Activated naive CD4-positive, alpha-beta T cell treated with anti-CD3 and anti-CD28 coated beads, Interleukin-2, amount 50 U/mL, for 72 hours (primary cell): ENCODE data around the gene CFAP119. TPM values are rescaled to one million over a fixed set of nuclear protein-coding genes. Genes with fewer than 3 reads are reported as not detected.
"Not testable (repeated sequence)": the region's sequence is repeated elsewhere in the genome, so short reads cannot be mapped to it uniquely, and the experiment has no call there.

Experiments used
- ATAC-seq, 2 donors: fragments of 150-1000 bp; cut with Tn5 transposase; 2 replicates each; pipeline ENCODE4 v1.10.0; 2021; ENCODE audit warnings: mild to moderate bottlenecking in 2 of 2, moderate library complexity in 2 of 2
- DNase-seq, 2 donors: peaks; one replicate each; pipeline ENCODE4 v3.0.0; 2021 to 2022; ENCODE audit warnings: low spot score in 2 of 2
- H3K27ac Mint-ChIP-seq, 2 donors: one replicate each; pipeline ENCODE4 v1.8.0; 2022; ENCODE audit warnings: mild to moderate bottlenecking in 2 of 2, mixed read lengths in 2 of 2
- H3K36me3 Mint-ChIP-seq, 2 donors: one replicate each; pipeline ENCODE4 v1.8.0; 2022; ENCODE audit warnings: mixed read lengths in 2 of 2
- H3K9me3 Mint-ChIP-seq, 2 donors: one replicate each; pipeline ENCODE4 v1.8.0; 2022; ENCODE audit warnings: mixed read lengths in 2 of 2
- total RNA-seq, 2 donors: library from RNA; stranded (reverse); gene quantifications; one replicate each; pipeline ENCODE4 v1.2.3, GENCODE V29; 2022

CFAP119 gene
- 1 to 10 TPM; 2.6 to 3.6 TPM for total RNA-seq

GRCh38 chr16:30761928-30762902 is at the start of gene CFAP119, which contains the start of gene RNF40:
Gene CFAP119 (minus strand): TSS chr16:30762062. CDS start chr16:30761748, 314 bp downstream.
Gene RNF40 (plus strand): TSS chr16:30762322. CDS start chr16:30762546, 224 bp downstream.
- DNase-seq (peak; percentile 93 to 96), ATAC-seq (peak; percentile 96 to 98)
- no peaks in the 10 kb centered on the region for H3K9me3 Mint-ChIP-seq
- peak within 1 kb of the TSS; percentile 95 to 96 for H3K27ac Mint-ChIP-seq
- H3K36me3 Mint-ChIP-seq: peaks cover 4 to 31% of the 10 kb centered on the region in 2 donors

GRCh38 chr16:30809675-30810074 is 47.8 kb upstream of the CFAP119 start:
- not testable (repeated sequence) for H3K36me3 Mint-ChIP-seq, DNase-seq, H3K9me3 Mint-ChIP-seq, ATAC-seq, H3K27ac Mint-ChIP-seq

DNA sequence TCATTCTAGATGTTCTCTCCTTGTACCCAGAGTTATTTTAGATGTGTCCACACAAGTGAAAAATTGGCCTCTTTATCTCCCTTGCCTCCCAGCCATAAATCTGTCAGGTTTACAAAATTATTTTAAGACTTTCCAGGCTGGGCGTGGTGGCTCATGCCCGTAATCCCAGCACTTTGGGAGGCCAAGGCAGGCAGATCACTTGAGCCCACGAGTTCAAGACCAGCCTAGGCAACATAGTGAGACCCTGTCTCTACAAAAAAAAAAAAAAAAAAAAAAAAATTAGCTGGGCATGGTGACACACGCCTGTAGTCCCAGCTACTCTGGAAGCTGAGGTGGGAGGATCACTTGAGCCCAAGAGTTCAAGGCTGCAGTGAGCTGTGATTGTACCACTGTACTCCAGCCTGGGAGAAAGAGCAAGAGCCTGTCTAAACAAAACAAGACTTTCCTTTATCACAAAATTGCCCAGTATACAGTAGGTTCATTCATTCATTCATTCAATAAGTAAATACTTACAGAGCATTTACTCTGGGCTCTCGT is 47.1 kb upstream of the CFAP119 start:
- not testable (repeated sequence) for H3K9me3 Mint-ChIP-seq, ATAC-seq, DNase-seq, H3K36me3 Mint-ChIP-seq, H3K27ac Mint-ChIP-seq

- H3K9me3 Mint-ChIP-seq: no peaks in the 10 kb centered on the region
- DNase-seq (no peak), ATAC-seq (no peak)
- H3K27ac Mint-ChIP-seq: no peak overlapping the region
- peaks cover 4 to 8% of the 10 kb centered on the region in 2 donors for H3K36me3 Mint-ChIP-seq
These were observed 46.3 kb upstream of the CFAP119 start for GRCh38 chr16:30808146-30808545.

- H3K9me3 Mint-ChIP-seq: no peaks in the 10 kb centered on the region
- H3K36me3 Mint-ChIP-seq: peaks cover 4 to 8% of the 10 kb centered on the region in 2 donors
- ATAC-seq (peak; percentile 64 to 79), DNase-seq (peak in 1 of 2 donors; percentile 50)
- peak overlapping the region in 1 of 2 donors; percentile 15 for H3K27ac Mint-ChIP-seq
These were observed 43.7 kb upstream of the CFAP119 start for GRCh38 chr16:30805370-30806169.

DNA sequence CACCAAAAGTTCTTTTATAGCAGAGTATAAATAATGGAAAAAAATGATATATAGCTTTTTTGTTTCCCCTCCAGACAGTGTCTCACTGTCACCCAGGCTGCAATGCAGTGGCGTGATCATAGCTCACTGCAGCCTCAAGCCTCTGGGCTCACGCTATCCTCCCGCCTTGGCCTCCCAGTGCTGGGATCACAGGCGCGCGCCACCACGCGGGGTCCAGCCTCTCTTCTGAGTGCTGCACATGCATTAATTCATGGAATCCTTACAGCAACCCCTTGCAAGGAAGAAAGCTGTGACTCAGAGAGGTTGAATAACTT is 43.2 kb upstream of the CFAP119 start:
- DNase-seq: peak in 1 of 2 donors; percentile 39
- no peaks in the 10 kb centered on the region for H3K9me3 Mint-ChIP-seq
- H3K27ac Mint-ChIP-seq: peak overlapping the region in 1 of 2 donors; percentile 15
- peaks cover 4 to 8% of the 10 kb centered on the region in 2 donors for H3K36me3 Mint-ChIP-seq
- ATAC-seq: peak; percentile 43

DNA sequence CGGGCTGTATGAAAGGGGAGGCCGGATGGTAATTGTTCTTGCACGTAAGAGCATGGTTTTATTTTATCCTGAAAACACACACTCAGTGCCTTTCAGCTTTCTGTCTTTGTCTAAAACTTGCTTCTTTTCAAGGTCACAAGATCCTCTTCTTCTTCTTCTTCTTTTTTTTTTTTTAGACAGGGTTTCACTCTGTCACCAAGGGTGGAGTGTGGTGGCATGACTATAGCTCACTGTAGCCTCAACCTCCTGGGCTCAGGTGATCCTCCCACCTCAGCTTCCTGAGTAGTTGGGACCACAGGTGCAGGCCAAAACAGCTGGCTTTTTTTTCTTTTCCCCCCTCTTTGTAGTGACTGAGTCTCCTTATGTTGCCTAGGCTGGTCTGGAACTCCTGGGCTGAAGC is 41.1 kb upstream of the CFAP119 start:
- H3K27ac Mint-ChIP-seq: no peak overlapping the region
- no peaks in the 10 kb centered on the region for H3K9me3 Mint-ChIP-seq
- H3K36me3 Mint-ChIP-seq: peaks cover 4 to 8% of the 10 kb centered on the region in 2 donors
- ATAC-seq (no peak), DNase-seq (no peak)

GRCh38 chr16:30797670-30798309 is 35.9 kb upstream of the CFAP119 start:
- Mint-ChIP-seq H3K27ac (no peak overlapping the region), H3K9me3 (no peaks in the 10 kb centered on the region), H3K36me3 (no peaks in the 10 kb centered on the region)
- no peak for DNase-seq
- ATAC-seq: no peak

- no peak overlapping the region for H3K27ac Mint-ChIP-seq
- no peak for DNase-seq
- H3K9me3 Mint-ChIP-seq: no peaks in the 10 kb centered on the region
- no peaks in the 10 kb centered on the region for H3K36me3 Mint-ChIP-seq
- no peak for ATAC-seq
These were observed 32.8 kb upstream of the CFAP119 start for GRCh38 chr16:30794634-30795033.

- DNase-seq (no peak), ATAC-seq (no peak)
- Mint-ChIP-seq H3K36me3 (no peaks in the 10 kb centered on the region), H3K9me3 (no peaks in the 10 kb centered on the region), H3K27ac (no peak overlapping the region)
These were observed 31.7 kb upstream of the CFAP119 start for GRCh38 chr16:30793508-30794069.

DNA sequence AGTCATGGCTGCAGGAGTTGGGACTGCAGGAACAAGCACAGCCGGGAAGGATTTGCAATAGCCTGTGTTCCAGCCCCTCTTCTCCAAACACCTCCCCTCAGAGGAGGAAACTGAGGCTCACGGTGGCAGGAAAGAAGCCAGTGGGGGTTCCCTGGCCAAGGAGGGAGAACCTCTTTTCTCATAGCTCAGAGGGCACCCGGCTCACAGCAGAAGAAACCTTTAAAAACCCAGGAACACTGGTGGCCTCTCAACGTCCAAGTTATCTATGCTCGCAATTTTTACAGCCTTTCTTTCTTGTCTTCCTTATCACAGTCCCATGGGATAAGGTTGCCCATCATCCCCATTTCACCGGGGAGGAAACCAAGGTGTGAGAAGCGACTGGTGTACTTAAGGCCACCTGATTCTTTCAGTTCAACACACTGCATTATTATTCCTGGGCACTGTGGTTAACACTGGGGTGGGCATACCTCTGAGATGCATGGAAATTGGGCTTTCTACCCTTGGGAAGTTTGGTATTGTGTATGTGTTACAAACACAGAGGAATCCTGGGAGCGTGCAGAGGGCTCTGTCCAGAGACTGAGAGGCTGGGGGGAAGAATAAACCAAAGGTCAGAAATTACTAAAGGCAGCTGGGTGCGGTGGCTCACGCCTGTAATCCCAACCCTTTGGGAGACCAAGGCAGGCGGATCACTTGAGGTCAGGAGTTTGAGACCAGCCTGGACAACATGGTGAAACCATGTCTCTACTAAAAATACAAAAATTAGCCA is 25.9 kb upstream of the CFAP119 start:
- H3K9me3 Mint-ChIP-seq: no peaks in the 10 kb centered on the region
- no peak for ATAC-seq
- no peaks in the 10 kb centered on the region for H3K36me3 Mint-ChIP-seq
- H3K27ac Mint-ChIP-seq: peak overlapping the region in 1 of 2 donors; percentile 38
- DNase-seq: no peak

DNA sequence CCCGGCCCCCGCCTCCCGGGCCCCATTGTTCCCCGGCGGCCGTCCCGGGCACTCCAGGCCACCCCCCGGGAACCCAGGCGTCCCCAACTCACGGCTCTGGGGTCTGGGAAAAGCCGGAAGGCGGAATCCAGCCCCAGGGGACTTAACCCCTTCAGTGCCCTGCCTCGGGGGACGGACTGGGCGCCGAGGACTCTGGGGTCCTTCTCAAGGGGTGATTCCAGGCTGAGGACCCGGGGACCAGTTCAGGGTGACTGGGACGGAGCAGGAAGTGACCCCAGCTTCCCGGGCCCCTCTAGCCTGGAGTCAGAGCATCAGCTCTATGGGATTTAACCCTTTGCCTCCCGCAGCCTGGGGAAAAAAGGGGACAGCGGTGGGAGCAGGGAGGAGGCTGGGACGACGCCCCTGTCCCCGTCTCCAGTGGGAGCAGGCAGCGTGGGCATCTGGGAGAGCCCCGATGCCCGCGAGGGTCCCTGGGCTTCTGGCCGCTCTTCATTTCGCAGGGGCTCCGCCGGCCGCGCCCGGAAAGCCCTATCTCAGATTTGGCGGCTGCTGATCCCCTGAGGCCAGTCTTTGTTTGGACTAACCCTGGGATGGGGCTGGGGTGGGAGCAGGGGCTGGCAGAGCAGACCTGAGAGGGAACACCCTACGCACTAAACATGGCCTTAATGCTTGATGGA is 25.2 kb upstream of the CFAP119 start, which contains the start of gene ZNF629:
Gene ZNF629 (minus strand): TSS at position 270 of the 677 bp plus-strand sequence. CDS start 2,723 bp downstream, outside the sequence.
- no peak for DNase-seq
- no peaks in the 10 kb centered on the region for H3K9me3 Mint-ChIP-seq
- peak; percentile 49 to 56 for ATAC-seq
- no peaks in the 10 kb centered on the region for H3K36me3 Mint-ChIP-seq
- peak within 1 kb of the TSS; percentile 38 to 72 for H3K27ac Mint-ChIP-seq

- peak overlapping the region; percentile 38 to 72 for H3K27ac Mint-ChIP-seq
- DNase-seq: no peak
- no peaks in the 10 kb centered on the region for H3K36me3 Mint-ChIP-seq
- ATAC-seq: peak; percentile 70 to 72
- H3K9me3 Mint-ChIP-seq: no peaks in the 10 kb centered on the region
These were observed 24.5 kb upstream of the CFAP119 start for GRCh38 chr16:30786115-30786935.
